GM20431 (cell line): ENCODE measurements around the gene TIGAR.

Experiments used
- in situ Hi-C: fragments of 300-500 bp; cut with MseI, MboI; formaldehyde crosslinking; loops from one replicate; pipeline ENCODE4 v1.15.0; 2020; ENCODE audit warnings: low sequenced_read_pairs; ENCODE audit not compliant: unreplicated experiment

Gene TIGAR

DNA sequence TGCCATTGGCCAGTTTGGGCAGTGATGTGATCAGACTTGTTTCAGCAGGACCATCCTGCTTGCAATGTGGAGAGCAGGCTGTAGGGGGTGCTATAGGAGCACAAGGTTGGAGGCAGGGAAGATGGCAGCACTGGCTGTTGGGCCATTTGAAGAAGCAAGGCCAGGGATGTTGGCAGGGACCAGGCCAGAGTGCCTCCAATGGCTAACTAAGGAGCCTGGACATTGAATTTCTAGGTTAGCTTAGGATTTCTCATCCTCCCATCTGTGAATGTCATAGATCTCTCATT lies 35.0 kb downstream of the TIGAR start:
- in situ Hi-C loops: no loop called here

DNA sequence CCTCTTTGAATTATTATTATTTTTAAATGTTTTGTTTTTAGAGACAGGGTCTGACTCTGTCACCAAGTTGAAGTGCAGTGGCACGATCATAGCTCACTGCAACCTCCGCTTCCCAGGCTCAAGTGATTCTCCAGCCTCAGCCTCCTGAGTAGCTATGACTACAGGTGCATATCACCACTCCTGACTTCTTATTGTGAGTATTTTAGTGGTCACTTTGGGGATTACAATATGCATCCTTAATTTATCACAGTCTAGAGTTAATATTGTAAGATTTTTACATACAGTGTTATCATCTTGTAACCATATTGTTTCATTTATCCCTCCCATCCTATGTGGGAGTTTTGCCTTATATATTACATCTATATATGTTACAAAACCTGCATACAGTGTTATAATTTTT lies 45.1 kb downstream of the TIGAR start:
- in situ Hi-C loops: no loop called here

DNA sequence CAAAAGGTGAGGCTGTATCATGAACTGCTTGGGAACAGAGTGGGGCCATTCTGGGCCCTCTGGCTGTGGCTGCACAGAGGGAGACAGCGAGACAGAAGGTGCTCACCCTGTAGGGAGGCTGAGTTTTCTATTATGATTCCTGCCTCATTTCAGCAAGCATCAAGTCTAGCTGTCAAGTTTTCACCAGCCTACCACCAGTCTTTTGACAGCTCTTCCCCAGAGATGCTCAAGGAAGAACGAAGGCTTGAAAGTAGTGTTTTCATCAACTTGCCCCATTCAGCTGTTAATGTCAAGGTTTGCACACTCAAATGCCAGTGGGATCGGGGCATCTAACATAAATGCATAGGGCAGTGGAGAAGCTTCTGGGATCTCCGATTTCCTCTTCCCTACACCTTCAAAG lies 48.5 kb downstream of the TIGAR start:
- in situ Hi-C loops: no loop called here

DNA sequence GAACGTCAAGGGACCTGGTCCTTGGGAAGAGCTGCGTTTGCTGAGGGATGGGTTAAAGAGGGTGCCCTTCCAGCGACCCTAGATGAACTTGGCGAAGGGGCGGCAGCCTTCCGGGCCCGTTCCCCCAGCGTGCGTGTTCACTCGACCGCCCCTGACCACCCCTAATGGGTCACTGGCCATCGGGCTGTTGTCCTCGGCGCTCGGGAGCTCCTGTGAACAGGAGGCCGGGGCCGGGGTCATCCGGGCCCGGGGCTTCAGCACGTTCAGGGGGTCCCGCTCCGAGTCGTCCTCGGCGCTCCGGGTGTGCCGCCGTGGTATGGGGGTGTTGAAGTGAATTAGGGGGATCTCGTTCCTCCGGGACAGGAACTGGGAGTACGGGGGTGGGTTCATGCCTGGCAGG lies 49.3 kb downstream of the TIGAR start:
- in situ Hi-C loops: no loop called here

GRCh38 chr12:4372653-4373052 lies 51.6 kb downstream of the TIGAR start:
- in situ Hi-C loops: no loop called here

DNA sequence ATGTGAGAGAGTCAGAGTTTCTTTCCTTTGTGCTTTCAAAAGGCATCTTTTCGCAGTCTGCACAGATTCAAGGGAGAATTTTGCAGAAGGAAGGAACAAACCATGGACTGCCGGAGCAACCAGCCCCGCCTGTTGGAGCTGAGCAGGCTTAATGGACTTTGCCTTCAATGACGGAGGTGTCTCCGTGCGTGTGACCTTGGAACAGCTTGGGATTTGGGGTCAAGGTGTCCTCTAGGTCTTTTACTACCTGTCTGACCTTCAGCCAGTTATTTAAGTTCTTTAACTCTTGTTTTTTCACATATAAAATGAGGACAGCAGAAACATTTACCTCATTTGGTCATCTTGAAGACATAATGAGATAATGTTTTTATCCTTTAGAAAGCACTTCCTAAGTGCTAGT lies 54.4 kb downstream of the TIGAR start:
- in situ Hi-C loops: no loop called here

DNA sequence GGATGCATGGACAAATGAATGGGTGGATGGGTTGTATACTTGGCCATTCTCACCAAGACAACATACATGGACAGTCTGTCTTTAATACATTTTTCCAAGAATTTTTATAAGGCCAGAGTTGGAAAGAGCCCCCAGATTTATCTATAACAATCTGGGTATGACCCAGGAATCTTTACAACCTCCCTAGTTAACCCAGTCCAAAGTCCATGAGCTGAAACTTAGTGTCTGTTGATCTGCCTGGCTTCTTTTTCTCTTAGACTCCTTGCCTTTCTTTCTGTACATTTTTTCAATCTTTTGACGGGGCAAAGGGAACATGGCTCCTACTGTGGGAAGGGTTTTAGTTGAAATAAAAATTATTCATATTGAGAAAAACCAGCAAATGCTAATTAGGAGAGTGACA lies 57.8 kb downstream of the TIGAR start:
- in situ Hi-C loops: no loop called here

- in situ Hi-C loops: no loop called here
These were observed 58.4 kb downstream of the TIGAR start, which contains the start of gene FGF23 for GRCh38 chr12:4379405-4379804. TSS of gene FGF23 (minus strand) at chr12:4379712. CDS start at chr12:4379582, 130 bp downstream.

GRCh38 chr12:4380332-4380731 lies 59.3 kb downstream of the TIGAR start:
- in situ Hi-C loops: no loop called here

- in situ Hi-C loops: no loop called here
These were observed 62.4 kb downstream of the TIGAR start for GRCh38 chr12:4383304-4383865.

DNA sequence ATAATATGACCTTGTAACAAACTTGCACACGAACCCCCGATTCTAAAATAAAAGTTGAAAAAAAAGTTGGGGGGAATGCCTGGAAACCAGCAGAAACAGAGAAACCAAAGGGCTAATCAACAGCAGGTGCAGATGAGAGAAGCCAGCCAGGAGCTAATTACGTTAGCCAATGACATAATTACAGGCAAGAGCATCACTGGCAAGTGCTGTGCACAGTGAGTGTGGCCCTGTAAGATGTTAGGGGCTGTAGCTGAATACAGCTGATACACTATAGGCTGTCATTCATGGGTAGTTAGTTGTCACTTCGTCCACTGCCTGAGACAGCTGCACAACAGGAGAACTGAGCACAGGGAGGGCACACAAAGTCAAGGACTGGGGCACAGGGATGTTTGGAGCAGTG lies 65.8 kb downstream of the TIGAR start:
- in situ Hi-C loops: no loop called here

DNA sequence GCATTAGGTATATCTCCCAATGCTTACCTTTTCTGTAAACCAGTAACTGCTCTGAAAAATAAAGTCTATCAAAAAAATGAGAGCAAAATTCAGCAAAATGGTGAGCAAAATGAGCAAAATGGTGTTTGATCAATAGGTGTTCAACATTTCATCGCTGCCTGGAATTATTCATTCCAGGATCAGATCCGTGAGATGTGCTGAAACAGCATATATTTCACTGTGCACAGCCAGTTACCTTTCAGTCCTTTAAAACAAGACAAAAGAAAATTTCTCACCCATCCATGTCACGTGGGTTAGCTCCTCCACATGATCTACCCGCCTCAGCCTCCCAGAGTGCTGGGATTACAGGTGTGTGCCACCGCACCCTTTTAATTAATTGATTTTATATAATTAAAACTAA lies 66.6 kb downstream of the TIGAR start:
- in situ Hi-C loops: no loop called here

GRCh38 chr12:4388032-4388431 lies 67.0 kb downstream of the TIGAR start:
- in situ Hi-C loops: no loop called here

DNA sequence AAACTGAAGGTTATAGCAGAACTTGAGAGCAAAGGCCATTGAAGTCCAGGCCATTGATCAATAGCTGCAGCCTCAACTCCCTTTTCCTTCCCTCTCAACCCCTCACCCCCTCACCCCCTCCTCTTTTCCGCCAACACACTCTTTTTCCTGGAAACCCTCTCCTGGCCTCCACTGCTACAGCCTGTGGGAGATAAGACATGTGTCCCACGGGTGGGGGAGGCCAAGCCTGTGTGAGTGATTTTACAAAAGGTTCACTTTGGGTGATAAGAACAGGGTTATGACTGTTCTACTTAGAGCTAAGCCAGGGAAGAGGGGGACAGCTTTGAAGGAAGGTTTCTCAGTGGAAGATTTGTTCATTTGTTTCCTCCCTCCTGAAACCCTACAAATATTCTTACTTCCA lies 67.6 kb downstream of the TIGAR start:
- in situ Hi-C loops: no loop called here

- in situ Hi-C loops: no loop called here
These were observed 71.3 kb downstream of the TIGAR start for GRCh38 chr12:4392223-4392742.

DNA sequence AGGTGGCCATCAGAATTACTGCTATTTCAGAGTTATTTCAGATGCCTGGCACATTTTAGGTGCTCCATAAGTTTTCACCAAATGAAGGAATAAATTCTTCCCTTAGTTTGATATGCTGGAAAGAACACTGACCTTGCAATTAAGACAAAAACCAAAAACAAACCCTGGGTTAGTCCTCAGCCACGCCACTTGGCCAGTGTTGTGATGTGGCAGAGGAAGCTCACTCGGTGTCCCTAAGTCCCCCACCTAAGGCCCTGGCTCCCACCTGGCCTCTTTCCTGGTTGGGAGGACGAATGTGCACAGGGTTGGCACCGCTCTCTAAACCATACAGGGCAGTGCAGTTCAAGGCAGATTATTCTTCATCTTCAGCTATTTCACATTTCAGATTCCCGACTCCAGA lies 72.2 kb downstream of the TIGAR start:
- in situ Hi-C loops: no loop called here

DNA sequence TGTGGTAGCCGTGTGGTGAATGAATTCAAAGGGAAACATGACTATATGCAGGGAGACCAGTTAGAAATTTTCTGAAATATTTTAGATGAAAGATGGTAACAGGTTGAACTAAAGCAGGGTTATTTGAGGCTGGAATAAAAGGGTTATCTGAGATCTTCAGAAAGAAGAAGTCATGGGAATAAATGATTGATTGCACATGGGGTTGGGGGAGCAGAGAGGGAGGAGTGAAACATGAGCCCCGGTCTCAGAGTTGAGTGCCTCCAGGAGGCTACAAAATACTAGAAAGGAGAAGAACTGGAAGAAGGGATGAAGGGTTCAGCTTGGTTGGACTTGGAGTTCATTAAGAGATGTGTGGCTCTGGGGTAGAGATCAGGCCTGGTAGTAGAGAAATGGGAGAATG lies 74.8 kb downstream of the TIGAR start:
- in situ Hi-C loops: no loop called here

GRCh38 chr12:4401117-4401516 lies 80.1 kb downstream of the TIGAR start:
- in situ Hi-C loops: no loop called here

DNA sequence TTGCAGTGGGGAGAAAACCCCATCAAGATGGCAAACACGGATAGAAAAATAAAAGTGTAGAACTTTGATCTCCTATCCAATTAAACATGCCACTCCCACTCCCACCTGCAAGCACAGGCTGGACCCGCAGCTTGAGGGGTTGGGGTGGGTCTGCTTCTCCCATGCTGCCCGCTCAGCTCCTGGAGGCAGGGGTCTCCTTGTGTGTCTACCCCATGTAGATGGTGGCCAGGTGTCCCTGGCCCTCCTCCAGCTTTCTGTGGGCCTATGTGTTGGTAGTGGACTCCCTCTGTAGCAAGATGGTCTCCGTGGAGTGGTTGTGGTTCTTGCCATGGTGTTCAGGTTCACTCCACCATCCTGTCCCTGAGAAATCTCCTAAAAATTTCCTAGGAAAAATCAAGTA lies 82.0 kb downstream of the TIGAR start:
- in situ Hi-C loops: no loop called here
